Measurements from ENCODE around the gene SMG6. TPM values are rescaled to one million over a fixed set of nuclear protein-coding genes. Genes with fewer than 3 reads are reported as not detected.

The SMG6 gene
- total RNA-seq, 1 donor from 2014 or later: 34.7 TPM

- Histone ChIP-seq H3K4me3 (ENCODE audit: low read depth, low read length) (no peak overlapping the region), H3K27me3 (ENCODE audit: control insufficient read depth, insufficient read depth, low read length) (no peaks in the 10 kb centered on the region), H3K36me3 (ENCODE audit: control insufficient read depth, insufficient read depth, low read length) (no peaks in the 10 kb centered on the region)
- no peak for DNase-seq (ENCODE audit: low read depth)
- TF ChIP-seq CTCF (IDR thresholded peaks at IDR 0.05; ENCODE audit: insufficient read depth, low read length, poor library complexity, severe bottlenecking): no peak
These were observed 126.3 kb downstream of the SMG6 start for GRCh38 chr17:2177235-2177811.

GRCh38 chr17:2176499-2177169 lies 127.0 kb downstream of the SMG6 start:
- H3K27me3 ChIP-seq (ENCODE audit: control insufficient read depth, insufficient read depth, low read length): no peaks in the 10 kb centered on the region
- no peak overlapping the region for H3K4me3 ChIP-seq (ENCODE audit: low read depth, low read length)
- no peak for TF ChIP-seq CTCF (IDR thresholded peaks at IDR 0.05; ENCODE audit: insufficient read depth, low read length, poor library complexity, severe bottlenecking)
- H3K36me3 ChIP-seq (ENCODE audit: control insufficient read depth, insufficient read depth, low read length): no peaks in the 10 kb centered on the region
- DNase-seq (ENCODE audit: low read depth): no peak

GRCh38 chr17:2175294-2175628 lies 128.3 kb downstream of the SMG6 start:
- DNase-seq (ENCODE audit: low read depth): no peak

GRCh38 chr17:2174468-2175293 lies 128.9 kb downstream of the SMG6 start:
- no peak for TF ChIP-seq CTCF (IDR thresholded peaks at IDR 0.05; ENCODE audit: insufficient read depth, low read length, poor library complexity, severe bottlenecking)

More at GRCh38 chr17:2175294-2175628, 128.3 kb downstream of the SMG6 start:
- H3K27me3 ChIP-seq (ENCODE audit: control insufficient read depth, insufficient read depth, low read length): no peaks in the 10 kb centered on the region
- H3K36me3 ChIP-seq (ENCODE audit: control insufficient read depth, insufficient read depth, low read length): no peaks in the 10 kb centered on the region
- TF ChIP-seq CTCF (IDR thresholded peaks at IDR 0.05; ENCODE audit: insufficient read depth, low read length, poor library complexity, severe bottlenecking): no peak
- no peak overlapping the region for H3K4me3 ChIP-seq (ENCODE audit: low read depth, low read length)

GRCh38 chr17:2174014-2174413 lies 129.6 kb downstream of the SMG6 start:
- DNase-seq (ENCODE audit: low read depth): no peak
- Histone ChIP-seq H3K27me3 (ENCODE audit: control insufficient read depth, insufficient read depth, low read length) (no peaks in the 10 kb centered on the region), H3K36me3 (ENCODE audit: control insufficient read depth, insufficient read depth, low read length) (no peaks in the 10 kb centered on the region), H3K4me3 (ENCODE audit: low read depth, low read length) (no peak overlapping the region)
- TF ChIP-seq CTCF (IDR thresholded peaks at IDR 0.05; ENCODE audit: insufficient read depth, low read length, poor library complexity, severe bottlenecking): no peak

More at GRCh38 chr17:2174468-2175293, 128.9 kb downstream of the SMG6 start:
- no peak overlapping the region for H3K4me3 ChIP-seq (ENCODE audit: low read depth, low read length)
- H3K36me3 ChIP-seq (ENCODE audit: control insufficient read depth, insufficient read depth, low read length): no peaks in the 10 kb centered on the region
- H3K27me3 ChIP-seq (ENCODE audit: control insufficient read depth, insufficient read depth, low read length): no peaks in the 10 kb centered on the region
- no peak for DNase-seq (ENCODE audit: low read depth)

Data from kidney epithelial cell (primary cell).